Measurements from ENCODE around the gene WDR47.

DNA sequence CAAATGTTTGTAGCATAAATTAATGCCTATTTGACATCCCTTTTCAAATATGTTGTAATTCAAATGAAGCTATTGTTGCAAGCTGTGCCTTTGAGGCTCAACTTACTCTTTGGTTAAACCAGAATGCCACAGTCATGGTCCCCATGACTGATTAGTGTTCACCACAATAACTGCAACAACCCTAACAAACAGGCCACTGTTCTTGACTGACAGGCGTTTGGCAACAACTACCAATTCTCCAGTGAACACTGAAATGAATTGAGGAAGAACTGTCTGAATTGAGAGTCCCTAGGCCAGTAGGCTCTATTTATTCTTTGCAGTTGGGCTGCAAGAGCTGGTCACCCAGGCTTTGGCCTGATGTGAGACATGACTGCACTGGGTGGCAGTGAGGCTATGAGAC, 42.0 kb upstream of the WDR47 start:
- TF ChIP-seq POLR2A (IDR thresholded peaks at IDR 0.05; ENCODE audit: low read length): no peak
- no peak for TF ChIP-seq GATA1 (IDR thresholded peaks at IDR 0.05; ENCODE audit: low read depth, low read length)

Measured in erythroblast (primary cell).